H1 (cell line): ENCODE data around the gene SRXN1. TPM values are rescaled to one million over a fixed set of nuclear protein-coding genes. Genes with fewer than 3 reads are reported as not detected.

Experiments used
- CTCF ChIA-PET: fragments of 300-600 bp; sonication (Branson Sonifier 250); formaldehyde crosslinking; loops from one replicate; lab custom pipeline; 2021; ENCODE audit not compliant: partially characterized antibody; lab: Charles Lee
- POLR2A ChIA-PET: fragments of 300-600 bp; sonication (Branson Sonifier 250); formaldehyde crosslinking; loops from one replicate; lab custom pipeline; 2021; ENCODE audit warnings: inconsistent platforms; ENCODE audit not compliant: partially characterized antibody; lab: Charles Lee
- DNase-seq, 2 experiments: peaks; one replicate each; pipeline versions ENCODE4 v3.0.0 to v3.0.0-alpha.2; 2010 to 2022; ENCODE audit warnings: low spot score in 2 of 2, low read depth in 1 of 2, mixed read lengths in 1 of 2
- FAIRE-seq: peaks from 2 replicates; lab custom pipeline; 2011; peaks lifted over from hg19 to GRCh38; lab: Jason Lieb, UNC
- H2AFZ ChIP-seq: 2 replicates; pipeline ENCODE4 v1.8.1; 2012; ENCODE audit warnings: low read length, inconsistent platforms
- H2AK5ac ChIP-seq: 2 replicates; pipeline ENCODE4 v1.6.1; 2013; ENCODE audit warnings: low read depth, low read length
- H2BK120ac ChIP-seq: replicated peaks from 2 replicates; pipeline ENCODE3; 2013; ENCODE audit warnings: low read depth, low read length, inconsistent platforms
- H2BK12ac ChIP-seq: 2 replicates; pipeline ENCODE4 v1.6.1; 2013; ENCODE audit warnings: low read depth, low read length
- H2BK15ac ChIP-seq: 2 replicates; pipeline ENCODE4 v1.6.1; 2013; ENCODE audit warnings: low read length
- H2BK20ac ChIP-seq: 2 replicates; pipeline ENCODE4 v1.6.1; 2013; ENCODE audit warnings: low read length
- H2BK5ac ChIP-seq: 2 replicates; pipeline ENCODE4 v1.6.1; 2013; ENCODE audit warnings: low read depth, low read length
- H3K14ac ChIP-seq: 2 replicates; pipeline ENCODE4 v1.6.1; 2013; ENCODE audit warnings: inconsistent platforms; ENCODE audit not compliant: insufficient read length
- H3K18ac ChIP-seq: 2 replicates; pipeline ENCODE4 v1.6.1; 2013; ENCODE audit warnings: low read length; ENCODE audit errors: extremely low read depth
- H3K23ac ChIP-seq: 2 replicates; pipeline ENCODE4 v1.6.1; 2013; ENCODE audit warnings: inconsistent platforms; ENCODE audit not compliant: insufficient read length
- H3K23me2 ChIP-seq: 2 replicates; pipeline ENCODE4 v1.6.1; 2013; ENCODE audit warnings: low read depth, low read length
- H3K27ac ChIP-seq: 2 replicates; pipeline ENCODE4 v1.6.1; 2011; ENCODE audit warnings: low read depth, low read length, inconsistent platforms
- H3K27me3 ChIP-seq, 4 experiments: replicated peaks in 1 of 4; 1 replicate in 1 of 4; 2 replicates in 3 of 4; pipeline versions ENCODE4 v1.6.1 to v1.8.1; 2011 to 2013; ENCODE audit warnings: low read length in 3 of 4, mild to moderate bottlenecking in 3 of 4, inconsistent platforms in 2 of 4, mixed read lengths in 2 of 4, moderate library complexity in 1 of 4; ENCODE audit not compliant: control insufficient read depth in 3 of 4, insufficient read depth in 3 of 4; ENCODE audit errors: extremely low read depth in 1 of 4
- H3K36me3 ChIP-seq, 4 experiments: 2 replicates each; pipeline versions ENCODE4 v1.6.1 to v1.8.1; 2011 to 2013; ENCODE audit warnings: mild to moderate bottlenecking in 4 of 4, low read length in 3 of 4, moderate library complexity in 2 of 4, control low read depth in 1 of 4, inconsistent platforms in 1 of 4; ENCODE audit not compliant: insufficient read depth in 4 of 4, control insufficient read depth in 2 of 4
- H3K4ac ChIP-seq: replicated peaks from 2 replicates; pipeline ENCODE3; 2013; ENCODE audit warnings: low read length, low read depth, mixed read lengths, inconsistent platforms; ENCODE audit not compliant: insufficient read length
- H3K4me1 ChIP-seq, 4 experiments: replicated peaks in 1 of 4; 1 replicate in 1 of 4; 2 replicates in 3 of 4; pipeline versions ENCODE4 v1.6.1 to v1.8.1; 2011 to 2013; ENCODE audit warnings: low read length in 3 of 4, inconsistent platforms in 2 of 4, mixed read lengths in 1 of 4; ENCODE audit not compliant: insufficient read depth in 4 of 4, control insufficient read depth in 3 of 4
- H3K4me2 ChIP-seq, 2 experiments: 2 replicates each; pipeline versions ENCODE4 v1.6.1 to v1.8.1; 2011 to 2013; ENCODE audit warnings: low read depth in 2 of 2, low read length in 2 of 2, control low read depth in 1 of 2, inconsistent platforms in 1 of 2, mild to moderate bottlenecking in 1 of 2; ENCODE audit not compliant: insufficient read depth in 1 of 2
- H3K4me3 ChIP-seq, 4 experiments: fragments of 200-600, 300-600 bp in 1 of 4; sonication (generic), shearing (Covaris generic), sonication (Bioruptor Twin) in 1 of 4; 2 replicates each; pipeline versions ENCODE4 v1.5.1 to v1.8.1; 2011 to 2016; ENCODE audit warnings: low read length in 4 of 4, low read depth in 3 of 4, control low read depth in 2 of 4, inconsistent platforms in 2 of 4, mild to moderate bottlenecking in 2 of 4, mixed read lengths in 1 of 4, moderate library complexity in 1 of 4; ENCODE audit not compliant: insufficient read depth in 2 of 4; ENCODE audit errors: extremely low read depth in 1 of 4
- H3K56ac ChIP-seq: replicated peaks from 2 replicates; pipeline ENCODE3; 2013; ENCODE audit warnings: low read depth, mild to moderate bottlenecking, mixed read lengths, low read length, inconsistent platforms; ENCODE audit not compliant: insufficient read length
- H3K79me1 ChIP-seq: 2 replicates; pipeline ENCODE4 v1.6.1; 2013; ENCODE audit warnings: low read depth, low read length, control low read depth
- H3K79me2 ChIP-seq, 2 experiments: 2 replicates each; pipeline versions ENCODE4 v1.6.1 to v1.8.1; 2012 to 2013; ENCODE audit warnings: low read length in 2 of 2, mild to moderate bottlenecking in 2 of 2, inconsistent platforms in 1 of 2; ENCODE audit not compliant: insufficient read depth in 2 of 2, control insufficient read depth in 1 of 2
- H3K9ac ChIP-seq, 4 experiments: replicated peaks in 1 of 4; 1 replicate in 1 of 4; 2 replicates in 3 of 4; pipeline versions ENCODE4 v1.6.1 to v1.8.1; 2011 to 2013; ENCODE audit warnings: low read depth in 3 of 4, low read length in 3 of 4, control low read depth in 2 of 4, mild to moderate bottlenecking in 2 of 4, moderate library complexity in 2 of 4, inconsistent platforms in 1 of 4; ENCODE audit errors: extremely low read depth in 1 of 4
- H3K9me3 ChIP-seq, 2 experiments: 2 replicates each; pipeline versions ENCODE4 v1.6.1 to v1.8.1; 2012 to 2013; ENCODE audit warnings: mild to moderate bottlenecking in 2 of 2, moderate library complexity in 2 of 2, control low read depth in 1 of 2, inconsistent platforms in 1 of 2, low read depth in 1 of 2, low read length in 1 of 2, mixed read lengths in 1 of 2; ENCODE audit not compliant: insufficient read depth in 2 of 2
- H4K20me1 ChIP-seq, 2 experiments: replicated peaks in 1 of 2; 2 replicates each; pipeline versions ENCODE3 to v1.8.1; 2011 to 2013; ENCODE audit warnings: inconsistent platforms in 2 of 2, low read length in 2 of 2, mild to moderate bottlenecking in 1 of 2; ENCODE audit not compliant: insufficient read depth in 2 of 2, control insufficient read depth in 1 of 2
- H4K5ac ChIP-seq: 2 replicates; pipeline ENCODE4 v1.6.1; 2013; ENCODE audit warnings: low read length, low read depth, mixed read lengths, inconsistent platforms; ENCODE audit not compliant: insufficient read length
- H4K8ac ChIP-seq: 2 replicates; pipeline ENCODE4 v1.8.0; 2013; ENCODE audit warnings: mild to moderate bottlenecking, moderate library complexity, low read length, inconsistent platforms; ENCODE audit not compliant: insufficient read depth; ENCODE audit errors: extremely low read depth
- H4K91ac ChIP-seq: replicated peaks from 2 replicates; pipeline ENCODE3; 2013; ENCODE audit warnings: low read length, mixed read lengths, inconsistent platforms; ENCODE audit not compliant: insufficient read length
- BACH1 ChIP-seq: IDR thresholded peaks from 2 replicates; pipeline ENCODE4 v1.6.1; 2012; ENCODE audit warnings: low read length, improper control_type of control experiment
- CBX5 ChIP-seq: fragments of 300-800, 300-1000 bp; sonication (generic); IDR thresholded peaks from 2 replicates; pipeline ENCODE4 v1.7.1; 2016; ENCODE audit warnings: antibody characterized with exemption, low read length, low read depth
- CBX8 ChIP-seq: fragments of 300-800, 300-1000 bp; sonication (generic); IDR thresholded peaks from 2 replicates; pipeline ENCODE4 v1.7.1; 2016; ENCODE audit warnings: low read depth, low read length, borderline replicate concordance
- EP300 ChIP-seq, 2 experiments: IDR thresholded peaks; 1 replicate in 1 of 2; 2 replicates in 1 of 2; pipeline ENCODE4 v1.6.1; 2011 to 2012; ENCODE audit warnings: low read depth in 2 of 2, low read length in 2 of 2, mild to moderate bottlenecking in 2 of 2, borderline replicate concordance in 1 of 2, inconsistent platforms in 1 of 2, moderate library complexity in 1 of 2
- RNF2 ChIP-seq: fragments of 200-900, 300-1000 bp; sonication (generic); IDR thresholded peaks from 2 replicates; pipeline ENCODE4 v1.7.1; 2016; ENCODE audit warnings: borderline replicate concordance, low read depth, mild to moderate bottlenecking, antibody characterized with exemption, low read length; ENCODE audit not compliant: poor library complexity, severe bottlenecking; ENCODE audit errors: missing control alignments
- SIN3A ChIP-seq, 2 experiments: IDR thresholded peaks in 1 of 2; conservative IDR thresholded peaks in 1 of 2; 2 replicates each; pipeline ENCODE4 v1.6.1; 2011 to 2012; ENCODE audit warnings: low read length in 2 of 2, improper control_type of control experiment in 1 of 2, low read depth in 1 of 2, mild to moderate bottlenecking in 1 of 2
- SP1 ChIP-seq: IDR thresholded peaks from 2 replicates; pipeline ENCODE4 v1.6.1; 2011; ENCODE audit warnings: low read depth, low read length
- TAF7 ChIP-seq: optimal IDR thresholded peaks from 2 replicates; pipeline ENCODE3; 2011; ENCODE audit warnings: low read depth, mild to moderate bottlenecking, inconsistent platforms, low read length, moderate library complexity, borderline replicate concordance
- ZNF274 ChIP-seq: IDR thresholded peaks from 2 replicates; pipeline ENCODE4 v1.7.0; 2012; ENCODE audit warnings: low read length, borderline replicate concordance; ENCODE audit errors: extremely low read depth
- WGBS, 2 experiments: shearing (Covaris generic) in 1 of 2; methylation state at CpG; one replicate each; pipeline versions ENCODE4 v1.1.6 to v1.1.7; 2013 to 2015; ENCODE audit warnings: low lambda C conversion rate in 2 of 2, mixed read lengths in 2 of 2, inconsistent platforms in 1 of 2, low coverage in 1 of 2, missing lambda C conversion rate in 1 of 2; ENCODE audit not compliant: insufficient replicate concordance in 2 of 2, insufficient coverage in 1 of 2, insufficient read length in 1 of 2; ENCODE audit errors: extremely low coverage in 1 of 2, missing lambda C conversion rate in 1 of 2; 5-methylcytosine and 5-hydroxymethylcytosine counted together
- polyA plus RNA-seq, 7 experiments: library from polyadenylated mRNA; depleted of rRNA in 3 of 7; stranded (reverse) in 5 of 7; unstranded in 2 of 7; fragments of >200 nt in 5 of 7; fragments of 200-250 nt in 2 of 7; gene quantifications; 1 replicate in 5 of 7; 2 replicates in 1 of 7; 4 replicates in 1 of 7; pipeline versions ENCODE4 v1.2.1 to v1.2.3, GENCODE V29; 2011 to 2013; ENCODE audit warnings: missing spikeins in 2 of 7, mixed read lengths in 2 of 7
- total RNA-seq: library from RNA; stranded (reverse); fragmentation: NEBNext Ultra II Directional; extraction: Animal tissue kit (Norgen Biotek cat#: 25700); gene quantifications from 2 replicates; pipeline ENCODE4 v1.2.1, GENCODE V29; 2021
- TF ChIP-seq, protein P1 (sequence below): IDR thresholded peaks from 2 replicates; pipeline ENCODE4 v1.6.1; 2011; ENCODE audit warnings: low read depth, mild to moderate bottlenecking, low read length; ENCODE audit not compliant: insufficient read depth
- TF ChIP-seq, protein P2 (sequence below): IDR thresholded peaks from 2 replicates; pipeline ENCODE4 v1.6.1; 2012; ENCODE audit warnings: inconsistent platforms

Gene SRXN1
- total and polyA plus RNA-seq, 2 of the 8 experiments (the other 6 are each of a cell fraction or from before 2014, with no cell fraction given): 12.2 to 15.8 TPM

DNA sequence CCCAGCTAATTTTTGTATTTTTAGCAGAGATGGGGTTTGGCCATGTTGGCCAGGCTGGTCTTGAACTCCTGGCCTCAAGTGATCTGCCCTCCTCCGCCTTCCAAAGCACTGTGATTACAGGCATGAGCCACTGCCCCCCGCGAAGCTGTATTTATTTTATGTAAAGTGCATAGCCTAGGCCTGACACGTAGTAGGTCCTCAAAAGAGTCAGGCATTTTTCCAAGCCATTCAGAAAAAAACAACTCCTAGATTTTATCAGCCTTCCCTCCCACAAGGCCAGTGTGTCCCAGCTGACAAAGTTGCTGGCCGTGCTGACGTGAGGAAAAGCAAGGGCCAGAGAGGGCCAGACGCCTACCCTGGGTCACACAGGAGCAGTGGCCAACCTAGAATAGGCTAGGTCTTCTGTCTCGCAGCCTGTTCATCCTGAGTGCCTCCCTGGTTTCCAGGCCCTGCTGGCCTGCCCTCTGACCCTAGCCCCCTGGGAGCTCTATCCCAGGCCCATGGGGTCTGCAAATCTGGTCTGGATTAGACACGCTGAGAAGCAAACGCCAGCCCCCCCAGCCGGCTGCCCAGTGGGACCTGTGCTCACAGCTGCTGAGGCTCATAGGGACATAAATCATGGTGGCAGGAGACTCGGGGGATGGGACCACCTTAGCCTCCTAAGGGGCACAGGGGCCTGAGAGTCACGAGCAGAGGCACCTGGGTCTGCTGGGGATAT lies 54.7 kb downstream of the SRXN1 start:
- no peak overlapping the region for H3K56ac ChIP-seq
- no peak overlapping the region for H2BK5ac ChIP-seq
- WGBS, 2 experiments: 86% methylated on average over 13 of the region's 13 CpGs; no CpG with 5 or more reads in 1 of the 2 experiments
- H3K27me3 ChIP-seq: no peaks in the 10 kb centered on the region
- no peak overlapping the region for H3K4me3 ChIP-seq
- H2AK5ac ChIP-seq: no peak overlapping the region
- ChIA-PET CTCF (interaction anchor here (0.9 to 1.7 kb wide), 8 partner anchors 8 to 47 kb away, joined by 3 to 9 read pairs (median 3); no protein-coding TSS in a partner anchor), POLR2A (interaction anchor here (1.1 to 1.4 kb wide), 3 partner anchors 13 to 55 kb away, joined by 3 read pairs; partner anchors contain the start of gene CSNK2A1)
- no peak overlapping the region for H3K27ac ChIP-seq
- DNase-seq (no peak), FAIRE-seq (no peak)
- peaks cover 0 to 6% (median 0%) of the 10 kb centered on the region in 4 experiments; a peak in 1 of 7 replicates for H3K4me1 ChIP-seq
- no peak overlapping the region for H2BK12ac ChIP-seq
- no peak overlapping the region for H3K4ac ChIP-seq
- H3K36me3 ChIP-seq: no peaks in the 10 kb centered on the region
- H2BK15ac ChIP-seq: no peak overlapping the region
- no peak overlapping the region for H4K5ac ChIP-seq
- H4K20me1 ChIP-seq: no peaks in the 10 kb centered on the region
- H2BK120ac ChIP-seq: no peak overlapping the region
- no peaks in the 10 kb centered on the region for H3K9me3 ChIP-seq
- no peaks in the 10 kb centered on the region for H3K79me2 ChIP-seq
- H2BK20ac ChIP-seq: no peak overlapping the region
- no peaks in the 10 kb centered on the region for H3K79me1 ChIP-seq
- no peak overlapping the region for H4K91ac ChIP-seq
- H3K23me2 ChIP-seq: no peaks in the 10 kb centered on the region
- H3K18ac ChIP-seq: no peak overlapping the region
- H4K8ac ChIP-seq: no peak overlapping the region
- no peak overlapping the region for H3K9ac ChIP-seq
- no peak overlapping the region for H2AFZ ChIP-seq
- no peak overlapping the region for H3K14ac ChIP-seq
- no peak overlapping the region for H3K23ac ChIP-seq
- no peak overlapping the region for H3K4me2 ChIP-seq
- TF ChIP-seq RNF2: no peak
- TF ChIP-seq BACH1: no peak
- TF ChIP-seq ZNF274: no peak
- TF ChIP-seq CBX8: no peak
- no peak for TF ChIP-seq SIN3A (conservative IDR thresholded peaks at IDR 0.05 in 1 of 2, IDR thresholded peaks at IDR 0.05 in 1 of 2; ENCODE audit: low read depth in 1 of 2, low read length in 2 of 2)
- no peak for TF ChIP-seq EP300 (IDR thresholded peaks at IDR 0.05; ENCODE audit: borderline replicate concordance in 1 of 2, low read depth in 2 of 2, low read length in 2 of 2)
- TF ChIP-seq, protein P1, sequence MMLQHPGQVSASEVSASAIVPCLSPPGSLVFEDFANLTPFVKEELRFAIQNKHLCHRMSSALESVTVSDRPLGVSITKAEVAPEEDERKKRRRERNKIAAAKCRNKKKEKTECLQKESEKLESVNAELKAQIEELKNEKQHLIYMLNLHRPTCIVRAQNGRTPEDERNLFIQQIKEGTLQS: no peak
- TF ChIP-seq, protein P2, sequence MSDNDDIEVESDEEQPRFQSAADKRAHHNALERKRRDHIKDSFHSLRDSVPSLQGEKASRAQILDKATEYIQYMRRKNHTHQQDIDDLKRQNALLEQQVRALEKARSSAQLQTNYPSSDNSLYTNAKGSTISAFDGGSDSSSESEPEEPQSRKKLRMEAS: no peak
- no peak for TF ChIP-seq TAF7
- TF ChIP-seq SP1: no peak
- no peak for TF ChIP-seq CBX5
